ENCODE data around the gene SPPL2A.

- TF ChIP-seq CTCF (IDR thresholded peaks at IDR 0.05) (no peak), POLR2AphosphoS5 (IDR thresholded peaks at IDR 0.05) (no peak), POLR2A (IDR thresholded peaks at IDR 0.05) (no peak), EP300 (IDR thresholded peaks at IDR 0.05) (no peak)
Observed at GRCh38 chr15:50791486-50791885, 26.0 kb upstream of the SPPL2A start.
